GM18502 (cell line): ENCODE results near the gene RANBP17.
"Not testable (repeated sequence)": the region's sequence is repeated elsewhere in the genome, so short reads cannot be mapped to it uniquely, and the experiment has no call there.

Source experiments
- ATAC-seq: cut with Tn5 transposase; IDR thresholded peaks from one replicate; pipeline ENCODE4 v1.9.1; 2021; ENCODE audit warnings: mild to moderate bottlenecking; ENCODE audit not compliant: unreplicated experiment, poor library complexity

Gene RANBP17

GRCh38 chr5:171271798-171272197 lies 410.0 kb downstream of the RANBP17 start:
- ATAC-seq, result no peak

DNA sequence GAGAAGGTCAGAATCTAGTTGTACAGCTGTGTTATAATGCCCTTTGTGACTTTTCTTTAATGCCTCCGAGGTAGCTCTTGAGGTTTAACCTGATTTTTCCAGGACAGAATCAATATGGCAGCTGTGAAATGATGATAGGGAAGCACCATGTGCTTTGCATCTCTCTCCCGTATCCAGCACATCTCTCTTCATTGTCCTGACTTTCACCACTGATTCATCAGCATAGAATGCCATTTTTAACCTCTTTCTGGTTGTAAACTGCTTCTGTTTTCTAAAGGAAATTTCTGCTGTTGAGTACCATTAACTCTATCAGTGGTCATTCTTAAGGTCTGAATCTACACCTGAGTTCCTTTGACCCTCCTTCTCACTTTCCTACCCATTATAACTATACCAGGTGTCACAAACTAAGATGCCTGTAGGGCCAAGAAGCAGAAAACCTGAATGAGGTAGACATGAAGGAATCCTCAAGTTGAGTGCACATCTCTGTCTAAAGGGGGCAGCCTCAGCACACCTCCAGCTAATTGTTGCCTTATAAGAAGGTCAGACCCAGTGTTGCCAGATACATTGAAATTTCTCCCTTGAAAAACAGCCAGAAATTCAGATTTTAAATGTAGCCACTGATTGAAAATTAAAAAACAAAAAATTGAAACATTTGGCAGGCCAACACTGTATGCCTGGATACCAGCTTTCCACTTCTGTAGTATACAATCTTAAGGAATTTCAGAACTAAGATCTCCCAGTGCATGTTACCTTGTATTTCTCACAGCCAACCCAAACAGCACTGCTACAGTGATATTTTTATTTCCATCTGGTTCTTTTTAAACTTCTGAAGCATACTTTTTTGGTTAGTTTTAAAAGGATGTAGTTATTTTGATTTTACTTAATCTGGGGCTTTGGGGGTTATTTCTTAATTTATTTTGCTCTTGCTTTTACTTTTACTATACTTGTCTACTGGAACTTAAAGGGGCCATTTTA lies 411.5 kb downstream of the RANBP17 start:
- no peak for ATAC-seq

DNA sequence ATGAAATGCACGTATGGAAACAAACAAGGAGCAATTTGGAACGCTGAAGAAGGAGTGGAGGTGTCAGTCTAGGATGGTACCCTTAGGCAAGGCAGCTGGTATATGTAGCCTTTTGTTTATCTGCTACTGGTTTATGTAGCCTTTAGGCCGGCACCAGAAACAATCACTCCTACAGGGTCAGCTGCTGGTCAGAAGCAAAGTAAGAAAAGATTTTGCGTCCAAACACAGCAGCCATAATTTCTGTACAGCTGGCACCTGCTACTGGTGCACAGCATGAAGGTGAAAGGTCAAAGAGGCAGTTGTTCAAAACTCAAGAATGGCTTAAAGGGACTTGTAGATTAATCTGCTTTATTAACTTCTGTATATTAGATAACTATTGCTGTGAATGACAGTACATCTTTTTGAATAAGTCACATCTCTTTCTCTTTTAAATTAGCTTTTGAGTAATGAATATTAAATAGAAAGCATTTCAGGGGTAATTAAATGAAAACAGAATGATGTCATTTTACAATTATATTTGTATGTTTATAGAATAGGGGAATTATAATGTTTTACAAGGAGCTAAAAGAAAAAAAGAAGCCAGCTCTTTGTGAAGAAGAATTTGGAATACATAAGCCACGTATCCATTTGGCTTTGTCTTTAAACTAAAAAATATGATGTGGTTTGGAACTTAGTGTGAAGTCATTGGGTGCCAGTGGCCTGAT lies 414.2 kb downstream of the RANBP17 start:
- ATAC-seq, result no peak

GRCh38 chr5:171283753-171284152 lies 421.9 kb downstream of the RANBP17 start:
- no peak for ATAC-seq

DNA sequence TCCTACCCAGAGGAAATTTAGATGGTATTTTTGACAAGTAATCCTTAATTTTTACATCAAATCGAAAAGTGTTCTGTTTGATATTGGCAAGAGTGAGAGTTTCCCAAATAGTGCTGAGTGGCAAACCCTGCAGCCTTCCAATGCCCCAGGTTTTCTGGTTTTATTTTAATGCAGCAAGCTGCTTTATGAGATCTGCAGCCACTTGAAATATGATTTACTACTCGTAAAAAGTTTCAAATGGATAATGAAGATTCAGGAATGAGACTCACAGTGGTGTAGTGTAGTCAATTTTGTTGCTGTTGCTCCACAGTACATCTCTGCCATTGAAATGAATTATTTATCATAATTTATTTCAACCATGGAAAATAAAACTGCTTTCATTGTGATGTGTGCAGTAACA lies 423.6 kb downstream of the RANBP17 start:
- no peak for ATAC-seq

GRCh38 chr5:171288066-171288465 lies 426.2 kb downstream of the RANBP17 start:
- no peak for ATAC-seq

DNA sequence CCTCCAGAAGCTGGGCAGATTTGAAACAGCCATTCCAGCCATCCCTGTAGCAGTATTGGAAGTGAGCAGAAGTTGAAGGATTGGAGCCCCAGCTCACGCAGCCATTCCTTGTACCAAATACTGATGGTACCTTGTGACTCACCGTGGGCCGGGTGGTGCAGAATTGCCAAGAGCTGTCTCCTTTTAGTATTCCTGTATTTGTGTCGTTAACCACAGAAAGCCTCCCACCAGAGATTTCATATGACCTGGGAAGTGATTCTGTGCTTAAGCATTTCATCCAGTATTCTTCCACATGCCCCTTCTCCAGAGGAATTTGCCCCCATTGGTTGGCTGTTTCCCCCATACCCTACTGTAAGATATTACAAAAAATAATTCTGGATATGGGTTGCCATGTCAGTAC lies 429.6 kb downstream of the RANBP17 start:
- ATAC-seq, result no peak

- no peak for ATAC-seq
These were observed 433.5 kb downstream of the RANBP17 start for GRCh38 chr5:171295299-171295698.

DNA sequence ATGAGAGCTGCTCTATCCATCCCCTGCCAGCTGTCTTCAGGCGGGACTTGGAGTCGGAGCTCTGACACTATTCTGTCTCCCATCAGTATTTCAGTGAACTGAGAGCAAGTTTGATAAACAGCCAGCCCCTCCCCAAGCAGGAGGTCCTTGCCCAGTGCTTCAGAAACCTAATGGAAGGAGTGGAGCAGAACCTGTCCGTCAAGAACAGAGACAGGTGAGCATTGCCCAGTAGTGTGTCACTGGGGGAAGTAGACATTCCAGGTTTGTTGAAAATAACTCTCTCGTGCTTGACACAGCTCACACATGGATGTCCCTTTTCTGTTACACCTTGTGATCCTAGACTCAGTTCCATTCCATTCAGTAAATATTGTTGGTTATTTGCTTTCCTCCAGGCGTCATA lies 434.0 kb downstream of the RANBP17 start:
- no peak for ATAC-seq

DNA sequence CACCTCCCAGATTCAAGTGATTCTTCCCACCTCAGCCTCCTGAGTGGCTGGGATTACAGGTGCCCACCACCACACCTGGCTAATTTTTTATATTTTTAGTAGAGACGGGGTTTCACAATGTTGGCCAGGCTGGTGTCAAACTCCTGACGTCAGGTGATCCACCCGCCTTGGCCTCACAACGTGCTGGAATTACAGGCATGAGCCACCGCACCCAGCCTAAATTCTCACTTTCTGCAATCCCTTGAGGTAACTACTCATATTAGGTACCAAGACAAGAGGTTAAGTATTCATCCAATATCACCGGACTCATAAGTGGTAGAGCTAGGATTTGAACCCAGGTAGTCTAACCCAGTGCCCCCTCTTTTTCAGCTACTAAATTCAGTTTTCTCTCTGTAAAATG lies 436.1 kb downstream of the RANBP17 start:
- not testable (repeated sequence) for ATAC-seq

GRCh38 chr5:171299228-171299627 lies 437.4 kb downstream of the RANBP17 start:
- no peak for ATAC-seq

DNA sequence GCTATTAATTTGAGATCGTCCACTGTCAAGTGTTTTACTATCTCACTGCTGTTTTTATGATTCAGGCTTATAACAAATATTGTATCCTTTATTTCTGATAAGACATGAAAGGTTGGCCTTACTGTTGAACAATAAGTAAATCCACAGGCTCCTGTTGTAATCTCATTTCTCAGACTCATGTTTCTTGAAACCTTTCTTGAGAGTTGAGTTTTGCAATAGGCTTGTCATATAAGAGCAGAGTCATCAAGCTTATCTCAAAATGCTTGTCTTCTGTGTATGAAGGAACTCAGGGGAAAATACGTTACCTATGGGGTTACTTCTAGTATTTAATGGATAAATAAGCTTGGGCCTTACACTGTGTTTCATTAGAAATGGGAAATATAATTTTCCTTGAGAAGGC lies 438.0 kb downstream of the RANBP17 start:
- no peak for ATAC-seq

GRCh38 chr5:171300358-171300757 lies 438.5 kb downstream of the RANBP17 start:
- ATAC-seq, result no peak

DNA sequence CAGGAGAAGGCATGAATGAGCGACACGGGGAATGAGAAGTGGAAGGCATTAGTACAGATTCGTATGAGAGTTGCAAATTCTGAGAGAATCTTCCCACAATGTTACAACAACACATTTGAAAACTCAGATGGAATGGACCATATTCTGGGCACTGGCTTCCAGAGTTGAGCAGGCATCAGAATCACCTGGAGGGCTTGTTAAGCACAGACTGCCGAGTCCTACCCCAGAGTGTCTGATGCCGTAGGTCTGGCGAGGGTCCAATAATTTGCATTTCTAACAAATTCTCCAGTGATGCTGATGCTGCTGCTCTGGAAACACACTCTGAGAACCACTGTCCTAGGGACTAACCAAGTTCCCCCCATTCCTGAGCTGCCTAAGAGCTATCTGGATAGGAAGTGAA lies 444.3 kb downstream of the RANBP17 start:
- ATAC-seq, result no peak

GRCh38 chr5:171306781-171307591 lies 445.2 kb downstream of the RANBP17 start:
- no peak for ATAC-seq

DNA sequence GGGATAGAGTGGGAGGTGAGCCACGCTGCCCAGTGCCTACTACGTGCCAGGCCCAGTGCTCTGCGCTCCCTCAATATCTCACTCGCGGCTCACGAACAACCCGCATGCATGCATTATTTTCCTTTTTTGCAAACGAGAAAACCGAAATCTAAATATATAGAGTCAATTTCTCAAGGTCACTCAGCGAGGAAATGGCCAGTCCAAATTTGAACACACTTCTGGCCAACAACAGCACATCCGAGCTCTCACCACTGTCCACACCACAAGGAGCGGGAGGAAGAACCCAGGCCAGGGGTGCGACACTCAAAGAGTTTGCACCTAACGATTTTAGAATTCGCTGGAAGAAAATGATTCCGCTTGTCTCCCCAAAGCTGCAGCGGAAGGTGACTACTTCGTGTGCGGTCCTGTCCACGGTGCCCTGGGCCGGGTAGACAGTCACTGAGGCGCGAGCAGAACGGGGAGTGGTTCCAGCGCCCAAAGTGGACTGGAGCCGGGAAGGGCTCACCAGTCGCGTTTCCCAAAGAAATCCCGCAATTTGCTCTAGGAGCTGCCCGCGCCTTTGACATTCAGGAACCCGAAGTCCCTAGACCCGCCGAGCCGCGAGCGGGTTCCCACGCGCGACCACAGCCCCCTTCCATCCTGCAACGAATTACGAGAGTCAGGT lies 446.1 kb downstream of the RANBP17 start:
- no peak for ATAC-seq

- ATAC-seq, result no peak
These were observed 446.8 kb downstream of the RANBP17 start, which contains the start of gene TLX3 for GRCh38 chr5:171308453-171309275. Gene TLX3 (plus strand): TSS chr5:171309248. CDS start chr5:171309366, 118 bp downstream.

GRCh38 chr5:171309276-171310211 lies 447.7 kb downstream of the RANBP17 start:
- no peak for ATAC-seq
